Breast epithelium (tissue), 4 donors: ENCODE data around the gene KLHL18. TPM values are rescaled to one million over a fixed set of nuclear protein-coding genes. Genes with fewer than 3 reads are reported as not detected.
"Not testable (repeated sequence)": the region's sequence is repeated elsewhere in the genome, so short reads cannot be mapped to it uniquely, and the experiment has no call there.

Experiments
- DNase-seq, 2 donors: peaks; one replicate each; pipeline ENCODE4 v3.0.0-alpha.2; 2019; ENCODE audit warnings: low spot score in 2 of 2
- H3K27ac ChIP-seq, 2 donors: fragments of 200-600 bp; sonication (generic) in 1 of 2; one replicate each; pipeline ENCODE4 v1.5.1; 2016 to 2019; ENCODE audit warnings: mild to moderate bottlenecking in 1 of 2
- H3K27me3 ChIP-seq, 2 donors: fragments of 200-600 bp; sonication (generic) in 1 of 2; one replicate each; pipeline versions ENCODE4 v1.5.1 to v1.6.0; 2017 to 2019; ENCODE audit warnings: control low read depth in 1 of 2, mild to moderate bottlenecking in 1 of 2
- H3K36me3 ChIP-seq: fragments of 200-600 bp; one replicate; pipeline ENCODE4 v1.5.1; 2019
- H3K4me1 ChIP-seq, 2 donors: fragments of 200-600 bp; sonication (generic); one replicate each; pipeline ENCODE4 v1.5.1; 2016 to 2019; ENCODE audit warnings: control low read depth in 1 of 2
- H3K4me3 ChIP-seq, 3 donors: fragments of 200-600 bp; sonication (generic); 1 replicate in 2 of 3; 2 replicates in 1 of 3; pipeline ENCODE4 v1.5.1; 2016 to 2019; ENCODE audit warnings: mild to moderate bottlenecking in 3 of 3, moderate library complexity in 2 of 3
- H3K9me3 ChIP-seq, 2 donors: fragments of 200-600 bp; sonication (generic) in 1 of 2; one replicate each; pipeline ENCODE4 v1.5.1; 2016 to 2019; ENCODE audit warnings: control low read depth in 1 of 2
- POLR2A ChIP-seq: fragments of 450-650 bp; IDR thresholded peaks from one replicate; pipeline ENCODE4 v1.6.1; 2016; ENCODE audit warnings: antibody characterized with exemption, mild to moderate bottlenecking, moderate library complexity
- POLR2AphosphoS5 ChIP-seq, 3 donors: sonication (generic); formaldehyde crosslinking; IDR thresholded peaks; one replicate each; pipeline ENCODE4 v1.6.1; 2017; ENCODE audit warnings: antibody characterized with exemption in 3 of 3
- intact Hi-C: fragments of 100-400 bp; cut with DNase I; formaldehyde crosslinking; loops from one replicate; pipeline ENCODE4 v1.15.1; 2023; ENCODE audit warnings: low total_unique reads
- total RNA-seq, 3 donors: library from RNA; depleted of rRNA; stranded (reverse); fragments of >200 nt; gene quantifications; one replicate each; pipeline ENCODE4 v1.1.0, GENCODE V29; 2016
- TF ChIP-seq, protein P1 (sequence below), 3 donors: fragments of 450-650 bp; IDR thresholded peaks; one replicate each; pipeline ENCODE4 v1.5.1; 2016 to 2017; ENCODE audit warnings: antibody characterized with exemption in 3 of 3, mild to moderate bottlenecking in 3 of 3, moderate library complexity in 3 of 3

Gene KLHL18
- total RNA-seq, 3 donors from 2014 or later, result 12.5 to 14.5 (median 14.1) TPM

DNA sequence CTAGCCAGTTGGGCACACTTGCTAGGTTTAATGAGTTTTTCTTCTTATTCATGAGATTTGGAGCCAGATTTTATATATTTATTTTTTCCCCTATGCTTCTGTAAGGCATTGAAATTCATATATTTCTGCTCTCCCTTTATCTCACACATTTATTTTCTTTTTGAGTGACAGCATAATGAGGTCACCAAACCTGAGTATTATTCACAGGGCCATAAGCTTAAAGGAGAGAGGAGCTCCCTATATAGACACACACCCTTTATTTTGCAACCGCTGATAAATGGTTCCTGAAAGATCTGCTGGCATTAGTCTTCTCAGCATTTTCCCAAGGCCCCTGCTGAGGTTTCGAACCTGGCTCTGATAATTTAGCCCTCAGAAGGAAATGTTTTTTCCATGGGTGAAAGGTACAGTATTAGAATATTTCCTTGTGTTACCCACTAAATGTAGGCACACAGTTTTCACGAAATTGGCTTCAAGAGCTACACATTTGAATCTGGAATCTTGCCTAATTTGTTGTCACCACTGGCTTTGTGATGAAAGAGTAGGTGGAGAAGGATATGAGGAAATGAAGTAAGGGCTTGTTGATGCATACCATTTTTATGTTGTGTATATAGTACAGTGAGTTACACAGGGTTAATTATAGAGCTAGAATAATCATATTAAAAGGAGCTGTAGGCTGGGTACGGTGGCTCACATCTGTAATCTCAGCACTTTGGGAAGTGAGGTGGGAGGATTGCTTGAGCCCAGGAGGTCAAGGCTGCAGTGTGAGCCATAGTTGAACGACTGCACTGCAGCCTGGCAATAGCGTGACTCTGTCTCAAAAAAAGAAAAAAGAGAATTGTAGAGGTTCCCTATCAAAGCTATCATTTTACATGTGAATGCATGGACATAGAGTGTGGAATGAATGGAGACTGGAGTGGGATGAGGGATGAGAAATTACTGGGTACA is 6.5 kb downstream of the KLHL18 start:
- intact Hi-C loops, result no loop called here
- no peak overlapping the region for H3K4me3 ChIP-seq
- no peaks in the 10 kb centered on the region for H3K9me3 ChIP-seq
- TF ChIP-seq POLR2A (no peak), POLR2AphosphoS5 (IDR thresholded peaks at IDR 0.05) (no peak)
- TF ChIP-seq, protein P1, sequence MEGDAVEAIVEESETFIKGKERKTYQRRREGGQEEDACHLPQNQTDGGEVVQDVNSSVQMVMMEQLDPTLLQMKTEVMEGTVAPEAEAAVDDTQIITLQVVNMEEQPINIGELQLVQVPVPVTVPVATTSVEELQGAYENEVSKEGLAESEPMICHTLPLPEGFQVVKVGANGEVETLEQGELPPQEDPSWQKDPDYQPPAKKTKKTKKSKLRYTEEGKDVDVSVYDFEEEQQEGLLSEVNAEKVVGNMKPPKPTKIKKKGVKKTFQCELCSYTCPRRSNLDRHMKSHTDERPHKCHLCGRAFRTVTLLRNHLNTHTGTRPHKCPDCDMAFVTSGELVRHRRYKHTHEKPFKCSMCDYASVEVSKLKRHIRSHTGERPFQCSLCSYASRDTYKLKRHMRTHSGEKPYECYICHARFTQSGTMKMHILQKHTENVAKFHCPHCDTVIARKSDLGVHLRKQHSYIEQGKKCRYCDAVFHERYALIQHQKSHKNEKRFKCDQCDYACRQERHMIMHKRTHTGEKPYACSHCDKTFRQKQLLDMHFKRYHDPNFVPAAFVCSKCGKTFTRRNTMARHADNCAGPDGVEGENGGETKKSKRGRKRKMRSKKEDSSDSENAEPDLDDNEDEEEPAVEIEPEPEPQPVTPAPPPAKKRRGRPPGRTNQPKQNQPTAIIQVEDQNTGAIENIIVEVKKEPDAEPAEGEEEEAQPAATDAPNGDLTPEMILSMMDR (IDR thresholded peaks at IDR 0.05), result no peak
- no peaks in the 10 kb centered on the region for H3K27me3 ChIP-seq
- DNase-seq, result no peak
- H3K4me1 ChIP-seq, result peaks cover 0 to 4% of the 10 kb centered on the region in 2 donors
- no peaks in the 10 kb centered on the region for H3K36me3 ChIP-seq
- H3K27ac ChIP-seq, result no peak overlapping the region

DNA sequence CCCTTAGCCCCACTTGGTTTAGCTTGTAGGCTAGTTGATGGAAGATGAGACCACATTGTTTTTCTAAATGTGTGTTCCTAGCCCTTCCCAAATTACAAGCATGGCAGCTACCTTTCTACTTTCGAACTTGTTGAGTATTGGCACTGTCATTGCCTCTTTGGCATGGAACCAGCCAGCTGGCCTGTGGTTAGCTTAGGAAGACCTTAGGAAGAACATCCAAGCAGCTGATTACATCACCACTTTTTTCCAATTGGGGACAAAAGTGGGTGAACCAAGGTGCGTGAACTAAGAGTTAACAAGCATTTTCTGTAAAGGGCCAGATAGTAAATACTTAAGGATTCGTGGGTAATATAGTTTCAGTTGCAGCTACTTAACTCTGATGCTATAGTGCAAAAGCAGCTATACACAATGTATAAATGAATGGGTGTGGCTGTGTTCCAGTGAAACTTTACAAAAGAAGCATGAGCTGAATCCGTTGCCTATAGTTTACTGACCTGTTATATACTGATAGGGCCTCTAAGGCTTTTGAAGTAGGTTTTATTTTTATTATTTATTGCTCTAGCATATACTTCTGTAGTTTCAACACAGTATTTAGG is 8.5 kb downstream of the KLHL18 start:
- Histone ChIP-seq H3K27ac (no peak overlapping the region), H3K36me3 (no peaks in the 10 kb centered on the region), H3K4me1 (no peaks in the 10 kb centered on the region), H3K4me3 (no peak overlapping the region), H3K9me3 (no peaks in the 10 kb centered on the region), H3K27me3 (no peaks in the 10 kb centered on the region)
- peak in 1 of 2 donors; percentile 57 for DNase-seq
- intact Hi-C loops, result no loop called here
- TF ChIP-seq, protein P1 (IDR thresholded peaks at IDR 0.05), result no peak
- TF ChIP-seq POLR2AphosphoS5 (IDR thresholded peaks at IDR 0.05) (no peak), POLR2A (no peak)

DNA sequence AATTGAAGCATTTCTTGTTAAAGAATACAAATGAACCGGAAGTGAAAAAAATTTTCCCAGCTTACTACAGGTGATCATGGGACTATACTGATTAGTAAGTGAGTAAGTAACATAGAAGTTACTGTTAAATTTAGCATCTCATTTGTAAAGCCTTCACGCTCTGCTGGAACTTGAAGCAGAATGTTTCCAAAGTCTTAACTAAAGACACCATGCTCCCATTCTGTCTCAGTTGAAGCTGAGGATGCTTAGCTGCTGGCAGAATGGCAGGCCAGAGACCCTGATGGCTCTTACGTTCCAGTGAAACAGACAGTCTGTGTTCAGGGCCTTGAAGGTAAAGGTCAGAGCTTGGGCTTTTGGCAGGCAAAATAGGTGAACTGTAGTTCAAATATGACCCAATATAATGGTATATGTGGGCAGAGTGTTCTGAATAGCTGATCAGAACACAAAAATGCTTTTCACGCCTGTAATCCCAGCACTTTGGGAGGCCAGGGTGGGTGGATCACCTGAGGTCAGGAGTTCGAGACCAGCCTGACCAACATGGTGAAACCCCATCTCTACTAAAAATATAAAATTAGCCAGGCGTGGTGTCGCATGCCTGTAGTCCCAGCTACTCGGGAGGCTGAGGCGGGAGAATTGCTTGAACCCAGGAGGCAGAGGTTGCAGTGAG is 9.1 kb downstream of the KLHL18 start:
- H3K9me3 ChIP-seq, H3K36me3 ChIP-seq, DNase-seq, H3K4me3 ChIP-seq, H3K27ac ChIP-seq, intact Hi-C loops, H3K27me3 ChIP-seq, H3K4me1 ChIP-seq: not testable (repeated sequence)

DNA sequence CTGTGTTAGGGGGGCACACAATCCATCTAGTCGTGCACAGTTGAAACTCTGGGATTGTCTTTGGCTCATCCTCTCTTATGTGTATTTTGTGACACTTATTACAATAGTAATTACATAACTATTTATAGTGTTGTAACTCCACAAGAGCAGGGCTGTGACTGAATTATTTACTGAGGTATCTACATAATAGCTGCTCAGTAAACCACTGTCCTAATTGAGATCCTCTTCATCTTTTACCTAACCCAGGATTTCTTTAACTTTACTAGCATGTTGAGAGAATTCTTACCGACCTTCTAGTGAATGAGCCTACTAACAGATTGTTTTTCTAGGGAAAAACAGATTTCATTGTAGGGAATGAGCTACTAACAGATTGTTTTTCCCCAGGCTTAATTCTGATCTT is 11.1 kb downstream of the KLHL18 start:
- Histone ChIP-seq H3K27ac (no peak overlapping the region), H3K4me1 (no peaks in the 10 kb centered on the region), H3K36me3 (no peaks in the 10 kb centered on the region), H3K27me3 (no peaks in the 10 kb centered on the region), H3K4me3 (no peak overlapping the region), H3K9me3 (no peaks in the 10 kb centered on the region)
- intact Hi-C loops, result no loop called here
- no peak for DNase-seq
- TF ChIP-seq POLR2AphosphoS5 (IDR thresholded peaks at IDR 0.05), result no peak

DNA sequence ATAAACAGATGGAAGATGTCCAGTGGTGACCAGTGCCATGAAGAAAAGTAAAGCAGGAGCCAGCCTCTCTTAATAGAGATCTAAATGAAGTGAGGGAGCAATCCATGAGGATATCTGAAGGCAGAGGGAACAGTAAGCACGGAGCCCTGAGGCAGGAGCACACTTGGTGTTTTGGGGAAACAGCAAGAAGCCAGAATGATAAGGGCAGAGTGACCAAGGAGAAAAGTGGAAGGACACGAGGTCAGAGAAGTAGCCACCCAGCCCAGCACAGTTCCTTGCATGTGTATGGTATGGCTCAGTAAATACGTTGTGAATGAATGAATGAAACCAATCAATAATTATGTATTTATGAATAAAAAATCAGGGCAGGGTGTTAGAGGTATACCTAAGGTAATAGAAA is 11.6 kb downstream of the KLHL18 start:
- no peak for DNase-seq
- H3K4me1 ChIP-seq, result no peaks in the 10 kb centered on the region
- TF ChIP-seq POLR2AphosphoS5 (IDR thresholded peaks at IDR 0.05), result no peak
- no peak for TF ChIP-seq POLR2A
- TF ChIP-seq, protein P1 (IDR thresholded peaks at IDR 0.05), result no peak
- no peak overlapping the region for H3K4me3 ChIP-seq
- no peaks in the 10 kb centered on the region for H3K9me3 ChIP-seq
- no peak overlapping the region for H3K27ac ChIP-seq
- intact Hi-C loops, result no loop called here
- H3K36me3 ChIP-seq, result no peaks in the 10 kb centered on the region
- no peaks in the 10 kb centered on the region for H3K27me3 ChIP-seq

DNA sequence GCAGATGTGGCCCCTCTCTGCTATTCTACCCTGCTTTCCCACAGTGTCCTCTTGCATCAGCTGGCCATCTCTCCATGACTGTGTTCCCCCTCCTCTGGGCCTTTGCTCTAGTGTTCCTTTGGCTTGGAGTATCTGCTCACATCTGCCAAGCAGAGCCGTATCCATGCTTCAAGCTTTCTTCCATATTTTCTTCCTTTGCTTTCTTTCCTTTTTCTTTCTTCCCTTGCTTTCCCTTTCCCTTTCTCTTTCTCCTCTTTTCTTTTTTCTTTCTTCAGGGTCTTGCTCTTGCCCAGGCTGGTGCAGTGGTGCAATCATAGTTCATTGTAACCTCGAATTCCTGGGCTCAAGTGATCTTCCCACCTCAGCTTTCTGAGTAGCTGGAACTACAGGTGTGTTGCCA is 12.6 kb downstream of the KLHL18 start:
- no peaks in the 10 kb centered on the region for H3K27me3 ChIP-seq
- no peak overlapping the region for H3K4me3 ChIP-seq
- intact Hi-C loops, result no loop called here
- H3K9me3 ChIP-seq, result no peaks in the 10 kb centered on the region
- TF ChIP-seq POLR2A, result no peak
- DNase-seq, result no peak
- H3K27ac ChIP-seq, result no peak overlapping the region
- H3K4me1 ChIP-seq, result no peaks in the 10 kb centered on the region
- H3K36me3 ChIP-seq, result no peaks in the 10 kb centered on the region
